Endothelial cell of umbilical vein (primary cell): ENCODE results near the gene CCPG1. TPM values are rescaled to one million over a fixed set of nuclear protein-coding genes. Genes with fewer than 3 reads are reported as not detected.
"Not testable (repeated sequence)": the region's sequence is repeated elsewhere in the genome, so short reads cannot be mapped to it uniquely, and the experiment has no call there.

ENCODE experiments used
- BruUV-seq: library from RNA; stranded (reverse); fragments of 400-500 nt; replicated peaks from 2 replicates; lab custom pipeline; 2021; lab: Mats Ljungman, UMichigan
- CTCF ChIA-PET: fragments of 300-600, 350-600 bp; sonication (Branson Sonifier 250); formaldehyde crosslinking; loops from one replicate; lab custom pipeline; 2021; ENCODE audit warnings: antibody characterized with exemption, inconsistent platforms; lab: Charles Lee
- POLR2A ChIA-PET: fragments of 300-600, 350-600 bp; sonication (Branson Sonifier 250); formaldehyde crosslinking; loops from one replicate; lab custom pipeline; 2021; ENCODE audit warnings: antibody characterized with exemption, inconsistent platforms; lab: Charles Lee
- DNase-seq: peaks from one replicate; pipeline ENCODE4 v3.0.0-alpha.2; 2011; ENCODE audit warnings: low read depth, low spot score
- FAIRE-seq: peaks from 2 replicates; lab custom pipeline; 2011; peaks lifted over from hg19 to GRCh38; lab: Jason Lieb, UNC
- H2AFZ ChIP-seq: 2 replicates; pipeline ENCODE4 v1.6.0; 2012; ENCODE audit warnings: low read depth, low read length, control low read depth, inconsistent platforms
- H3K27ac ChIP-seq: 2 replicates; pipeline ENCODE4 v1.5.1; 2011; ENCODE audit warnings: low read depth, mild to moderate bottlenecking, control low read depth, low read length, moderate library complexity; ENCODE audit not compliant: insufficient read depth
- H3K27me3 ChIP-seq, 2 experiments: 2 replicates each; pipeline versions ENCODE4 v1.6.0 to v1.6.1; 2011; ENCODE audit warnings: low read length in 2 of 2, mixed read lengths in 1 of 2; ENCODE audit not compliant: control insufficient read depth in 2 of 2, insufficient read depth in 2 of 2
- H3K36me3 ChIP-seq, 2 experiments: 2 replicates in 1 of 2; 3 replicates in 1 of 2; pipeline ENCODE4 v1.5.1; 2011; ENCODE audit warnings: low read length in 2 of 2, mild to moderate bottlenecking in 1 of 2, moderate library complexity in 1 of 2; ENCODE audit not compliant: control insufficient read depth in 2 of 2, insufficient read depth in 2 of 2; ENCODE audit errors: extremely low read depth in 1 of 2
- H3K4me1 ChIP-seq: 3 replicates; pipeline ENCODE4 v1.5.1; 2011; ENCODE audit warnings: mild to moderate bottlenecking, low read length; ENCODE audit not compliant: control insufficient read depth, insufficient read depth; ENCODE audit errors: extremely low read depth
- H3K4me2 ChIP-seq: 2 replicates; pipeline ENCODE4 v1.6.1; 2011; ENCODE audit warnings: low read length, control low read depth, mixed read lengths; ENCODE audit not compliant: insufficient read depth
- H3K4me3 ChIP-seq, 3 experiments: fragments of 200-600 bp in 1 of 3; sonication (generic), shearing (Covaris generic) in 1 of 3; replicated peaks in 1 of 3; 2 replicates each; pipeline ENCODE4 v1.5.1; 2011 to 2016; ENCODE audit warnings: control low read depth in 3 of 3, low read length in 3 of 3, mild to moderate bottlenecking in 2 of 3, inconsistent platforms in 1 of 3, low read depth in 1 of 3, moderate library complexity in 1 of 3; ENCODE audit not compliant: insufficient read depth in 1 of 3
- H3K79me2 ChIP-seq: 2 replicates; pipeline ENCODE4 v1.6.0; 2012; ENCODE audit warnings: low read length, inconsistent platforms; ENCODE audit not compliant: control insufficient read depth, insufficient read depth
- H3K9ac ChIP-seq: replicated peaks from 2 replicates; pipeline ENCODE3; 2011; ENCODE audit warnings: low read length, control low read depth; ENCODE audit not compliant: insufficient read depth; ENCODE audit errors: extremely low read depth
- H3K9me1 ChIP-seq: replicated peaks from 3 replicates; pipeline ENCODE4 v1.6.0; 2011; ENCODE audit warnings: mild to moderate bottlenecking, low read length; ENCODE audit not compliant: control insufficient read depth, insufficient read depth; ENCODE audit errors: extremely low read depth
- H3K9me3 ChIP-seq: replicated peaks from 2 replicates; pipeline ENCODE4 v1.5.1; 2012; ENCODE audit warnings: low read length, inconsistent platforms; ENCODE audit not compliant: control insufficient read depth, insufficient read depth
- H4K20me1 ChIP-seq: replicated peaks from 2 replicates; pipeline ENCODE3; 2011; ENCODE audit warnings: mild to moderate bottlenecking, low read length; ENCODE audit not compliant: control insufficient read depth, insufficient read depth; ENCODE audit errors: extremely low read depth
- EZH2 ChIP-seq: IDR thresholded peaks from 2 replicates; pipeline ENCODE4 v1.6.1; 2012; ENCODE audit warnings: borderline replicate concordance, low read depth, mild to moderate bottlenecking, moderate library complexity, low read length, inconsistent platforms; ENCODE audit not compliant: severe bottlenecking
- FOS ChIP-seq: IDR thresholded peaks from 2 replicates; pipeline ENCODE4 v1.6.1; 2011; ENCODE audit warnings: mild to moderate bottlenecking, low read length, moderate library complexity, borderline replicate concordance; ENCODE audit not compliant: insufficient read depth
- GATA2 ChIP-seq: IDR thresholded peaks from 2 replicates; pipeline ENCODE4 v1.7.0; 2011; ENCODE audit warnings: low read depth, mild to moderate bottlenecking, moderate library complexity, mixed read lengths, low read length; ENCODE audit not compliant: insufficient read length, insufficient read depth
- JUN ChIP-seq: IDR thresholded peaks from 2 replicates; pipeline ENCODE4 v1.6.1; 2011; ENCODE audit warnings: borderline replicate concordance, low read depth; ENCODE audit not compliant: insufficient read length, insufficient read depth
- MAX ChIP-seq: IDR thresholded peaks from 2 replicates; pipeline ENCODE4 v1.6.1; 2011; ENCODE audit not compliant: insufficient read depth, insufficient read length
- MYC ChIP-seq: IDR thresholded peaks from one replicate; pipeline ENCODE4 v1.6.1; 2011; ENCODE audit warnings: mild to moderate bottlenecking, low read depth, low read length
- POLR2A ChIP-seq: IDR thresholded peaks from 2 replicates; pipeline ENCODE4 v1.6.1; 2012; ENCODE audit warnings: low read depth, mild to moderate bottlenecking, control low read depth, low read length
- POLR2AphosphoS5 ChIP-seq: IDR thresholded peaks from 2 replicates; pipeline ENCODE4 v1.6.1; 2012; ENCODE audit warnings: low read depth, mild to moderate bottlenecking, control low read depth, low read length, moderate library complexity; ENCODE audit not compliant: insufficient read depth
- dilution Hi-C: fragments of 300-500 bp; cut with MboI; formaldehyde crosslinking; loops from one replicate; pipeline ENCODE4 v1.15.0; 2019; ENCODE audit warnings: low sequenced_read_pairs; ENCODE audit not compliant: extremely low pct_ligation_motif_present
- intact Hi-C: fragments of 100-400 bp; cut with micrococcal nuclease; formaldehyde crosslinking; loops from one replicate; pipeline ENCODE4 v1.10.0; 2022
- polyA plus RNA-seq, 4 experiments: library from polyadenylated mRNA; depleted of rRNA in 3 of 4; stranded (reverse) in 3 of 4; unstranded in 1 of 4; fragments of >200 nt; gene quantifications; 2 replicates each; pipeline versions ENCODE4 v1.2.1 to v1.2.3, GENCODE V29; 2011 to 2012; ENCODE audit warnings: missing spikeins in 1 of 4
- total RNA-seq: library from RNA; stranded (reverse); gene quantifications from 2 replicates; pipeline ENCODE4 v1.2.3, GENCODE V29; 2021
- TF ChIP-seq, protein P1 (sequence below), 2 donors: IDR thresholded peaks; 1 replicate in 1 of 2; 2 replicates in 1 of 2; pipeline ENCODE4 v1.5.1; 2011; ENCODE audit warnings: low read length in 2 of 2, mild to moderate bottlenecking in 2 of 2, moderate library complexity in 2 of 2, control low read depth in 1 of 2, inconsistent platforms in 1 of 2, low read depth in 1 of 2; ENCODE audit not compliant: insufficient read depth in 1 of 2; ENCODE audit errors: extremely low read depth in 1 of 2

Gene CCPG1
- total and polyA plus RNA-seq, 2 donors (not counting 3 experiments of a cell fraction or from before 2014, with no cell fraction given): 19.1 to 58.5 TPM

GRCh38 chr15:55408976-55409375 lies 817 bp upstream of the CCPG1 start:
- peak overlapping the region; percentile 94 for H3K9ac ChIP-seq
- H3K27me3 ChIP-seq, BruUV-seq, dilution Hi-C loops, DNase-seq, H3K36me3 ChIP-seq, FAIRE-seq, H3K9me1 ChIP-seq, H3K79me2 ChIP-seq, H4K20me1 ChIP-seq, H3K9me3 ChIP-seq: not testable (repeated sequence)
- H2AFZ ChIP-seq: peak overlapping the region; percentile 100
- H3K27ac ChIP-seq: peak overlapping the region; percentile 93
- intact Hi-C loops: loop anchor here (1.0 to 2.0 kb wide), 5 partner anchors 26 to 212 kb away; partner anchors contain the start of genes PIGB and PIGBOS1
- H3K4me1 ChIP-seq: peaks cover 13% of the 10 kb centered on the region
- ChIA-PET POLR2A (interaction anchor here (0.9 kb wide), 1 partner anchor 36 kb away, joined by 3 read pairs; no protein-coding TSS in a partner anchor), CTCF (interaction anchor here (0.6 to 2.4 kb wide), 22 partner anchors 8 to 240 kb away, joined by 3 to 22 read pairs (median 4); partner anchors contain the start of genes PIGB, PIGBOS1 and RSL24D1)
- H3K4me3 ChIP-seq: peak overlapping the region; percentile 81 to 97 (median 96)
- H3K4me2 ChIP-seq: peak overlapping the region; percentile 98

DNA sequence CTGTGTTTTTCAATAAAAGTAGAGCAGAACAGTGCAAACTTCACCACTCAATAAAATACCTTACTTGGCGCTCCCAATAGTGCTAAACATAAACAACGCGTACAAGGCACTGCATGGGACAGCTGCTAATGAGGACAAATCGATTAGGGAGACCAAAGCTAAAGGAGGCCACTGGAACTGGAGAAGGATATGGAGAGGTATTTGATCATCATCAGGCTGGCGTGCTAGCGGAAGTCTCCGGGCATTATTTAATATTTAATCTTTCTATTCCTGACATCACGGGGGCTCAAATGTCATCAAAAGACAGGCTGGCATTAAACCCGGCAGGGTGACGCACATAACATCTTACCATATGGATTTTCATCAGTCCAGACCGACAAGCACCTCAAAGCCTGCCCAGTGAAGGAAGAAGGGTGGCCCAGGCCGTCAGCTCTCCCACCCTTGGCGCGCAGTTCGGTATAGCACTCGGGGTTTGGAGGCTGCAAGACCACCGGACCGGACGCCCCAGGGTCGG lies 604 bp downstream of the CCPG1 start:
- Histone ChIP-seq H2AFZ (peak overlapping the region; percentile 90), H3K4me3 (peak overlapping the region; percentile 49 to 97 (median 81)), H3K9ac (peak overlapping the region; percentile 81), H3K9me1 (no peaks in the 10 kb centered on the region), H3K79me2 (peaks cover 4% of the 10 kb centered on the region), H3K9me3 (no peaks in the 10 kb centered on the region), H3K4me2 (peak overlapping the region; percentile 80), H3K36me3 (no peaks in the 10 kb centered on the region), H3K4me1 (peaks cover 27% of the 10 kb centered on the region), H4K20me1 (no peaks in the 10 kb centered on the region), H3K27me3 (no peaks in the 10 kb centered on the region), H3K27ac (peak overlapping the region; percentile 93)
- ChIA-PET CTCF (interaction anchor here (0.6 to 2.4 kb wide), 13 partner anchors 10 to 239 kb away, joined by 3 to 22 read pairs (median 7); partner anchors contain the start of genes PIGB, PIGBOS1 and RSL24D1), POLR2A (interaction anchor here (1.4 kb wide), 1 partner anchor 89 kb away, joined by 4 read pairs; the partner anchor contains the start of genes PIGB and PIGBOS1)
- no peak for DNase-seq
- TSS peak; percentile 53 for BruUV-seq
- TF ChIP-seq FOS: no peak
- TF ChIP-seq, protein P1, sequence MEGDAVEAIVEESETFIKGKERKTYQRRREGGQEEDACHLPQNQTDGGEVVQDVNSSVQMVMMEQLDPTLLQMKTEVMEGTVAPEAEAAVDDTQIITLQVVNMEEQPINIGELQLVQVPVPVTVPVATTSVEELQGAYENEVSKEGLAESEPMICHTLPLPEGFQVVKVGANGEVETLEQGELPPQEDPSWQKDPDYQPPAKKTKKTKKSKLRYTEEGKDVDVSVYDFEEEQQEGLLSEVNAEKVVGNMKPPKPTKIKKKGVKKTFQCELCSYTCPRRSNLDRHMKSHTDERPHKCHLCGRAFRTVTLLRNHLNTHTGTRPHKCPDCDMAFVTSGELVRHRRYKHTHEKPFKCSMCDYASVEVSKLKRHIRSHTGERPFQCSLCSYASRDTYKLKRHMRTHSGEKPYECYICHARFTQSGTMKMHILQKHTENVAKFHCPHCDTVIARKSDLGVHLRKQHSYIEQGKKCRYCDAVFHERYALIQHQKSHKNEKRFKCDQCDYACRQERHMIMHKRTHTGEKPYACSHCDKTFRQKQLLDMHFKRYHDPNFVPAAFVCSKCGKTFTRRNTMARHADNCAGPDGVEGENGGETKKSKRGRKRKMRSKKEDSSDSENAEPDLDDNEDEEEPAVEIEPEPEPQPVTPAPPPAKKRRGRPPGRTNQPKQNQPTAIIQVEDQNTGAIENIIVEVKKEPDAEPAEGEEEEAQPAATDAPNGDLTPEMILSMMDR (IDR thresholded peaks at IDR 0.05; ENCODE audit: extremely low read depth in 1 of 2, insufficient read depth in 1 of 2, low read depth in 1 of 2, low read length in 2 of 2): no peak
- no peak for TF ChIP-seq POLR2AphosphoS5
- no peak for TF ChIP-seq GATA2
- TF ChIP-seq MAX: no peak
- no peak for TF ChIP-seq JUN
- no peak for TF ChIP-seq EZH2
- no peak for TF ChIP-seq POLR2A
- no peak for TF ChIP-seq MYC
- no peak for FAIRE-seq
- dilution Hi-C loops (no loop called here), intact Hi-C loops (loop anchor here (1.0 to 2.0 kb wide), 5 partner anchors 27 to 210 kb away; partner anchors contain the start of genes PIGB and PIGBOS1)
